TTC549 (cell line): ENCODE data around the gene ELAVL2.

ENCODE experiments used
- FAIRE-seq: peaks from 2 replicates; lab custom pipeline; 2012; peaks lifted over from hg19 to GRCh38; lab: Jason Lieb, UNC

Gene ELAVL2

DNA sequence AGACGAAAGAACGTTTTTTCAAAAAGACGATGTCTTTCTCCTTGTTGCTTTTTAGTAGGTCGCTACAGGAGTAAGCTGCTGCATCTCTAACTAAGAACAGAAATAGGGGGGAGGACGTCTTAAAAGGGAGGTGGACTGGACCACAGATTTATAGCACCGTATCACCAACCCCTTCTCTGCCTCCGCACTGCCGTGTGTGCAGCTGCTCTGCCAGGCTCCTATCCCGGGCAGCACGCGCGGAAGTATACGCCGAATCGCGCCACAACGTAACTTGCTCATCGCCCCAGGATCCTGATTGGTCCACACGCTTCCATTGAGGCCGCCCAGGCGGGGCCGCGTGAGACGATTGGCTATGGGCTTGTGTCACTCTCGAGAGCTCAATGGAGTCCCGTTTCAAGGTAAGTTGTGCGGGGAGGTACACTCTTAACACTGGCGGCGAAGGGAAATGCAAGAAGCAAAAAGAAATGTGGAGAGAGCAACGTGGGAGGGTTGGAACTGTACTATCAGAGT lies at the start of gene ELAVL2:
Gene ELAVL2, minus strand, starts transcription at position 121 of the 510 bp plus-strand sequence. CDS start 64,006 bp downstream, outside the sequence.
- FAIRE-seq: no peak

DNA sequence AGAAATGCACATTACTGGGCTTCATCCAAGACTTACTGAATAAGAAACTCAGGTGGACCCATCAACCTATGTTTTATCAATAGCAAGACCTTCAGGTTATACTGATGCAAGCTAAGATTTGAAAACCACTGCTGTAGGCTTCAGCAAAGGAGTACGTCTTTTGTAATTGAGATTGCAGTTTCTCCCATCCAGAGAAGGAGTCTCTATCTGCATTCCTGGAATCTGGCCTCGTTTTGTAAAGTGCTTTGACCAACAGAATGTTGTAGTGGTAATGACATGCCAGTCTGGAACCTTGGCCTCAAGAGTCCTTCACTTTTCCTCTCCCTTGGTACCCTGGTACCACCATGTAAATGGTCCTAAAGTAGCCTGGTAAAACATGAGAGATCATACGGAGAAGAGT lies 32.2 kb upstream of the ELAVL2 start:
- no peak for FAIRE-seq

DNA sequence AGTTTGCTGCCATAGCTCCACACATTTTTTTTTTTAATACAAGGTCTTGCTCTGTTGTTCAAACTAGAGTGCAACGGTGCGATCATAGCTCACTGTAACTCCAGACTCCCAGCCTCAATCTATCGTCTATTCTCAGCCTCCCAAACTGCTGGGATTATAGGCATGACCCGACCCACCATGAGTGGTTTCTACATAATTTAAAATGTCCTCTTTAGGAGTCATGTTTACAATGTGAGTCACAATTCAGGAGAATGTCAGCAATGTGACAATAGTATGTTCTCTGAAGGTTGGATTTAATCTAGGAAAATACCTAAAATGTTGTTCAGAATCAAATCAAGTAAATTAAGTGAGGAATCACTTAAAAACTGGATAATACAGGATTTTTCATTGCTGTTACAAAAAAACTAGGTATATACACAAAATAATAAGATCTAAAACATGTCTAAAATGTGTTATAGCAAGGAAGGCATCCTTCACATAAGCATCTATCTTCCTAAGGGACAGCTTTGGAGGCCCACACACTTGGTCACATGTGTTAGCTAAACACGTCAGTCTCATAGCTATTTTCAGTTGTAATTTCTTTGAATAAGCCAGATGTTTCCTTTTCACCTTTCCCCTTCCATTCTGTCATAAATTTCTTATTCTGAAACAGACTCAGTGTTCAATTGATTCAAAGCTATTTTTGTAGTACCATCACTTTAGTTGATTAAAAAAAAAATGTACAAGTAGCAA lies 30.0 kb upstream of the ELAVL2 start:
- FAIRE-seq: no peak

DNA sequence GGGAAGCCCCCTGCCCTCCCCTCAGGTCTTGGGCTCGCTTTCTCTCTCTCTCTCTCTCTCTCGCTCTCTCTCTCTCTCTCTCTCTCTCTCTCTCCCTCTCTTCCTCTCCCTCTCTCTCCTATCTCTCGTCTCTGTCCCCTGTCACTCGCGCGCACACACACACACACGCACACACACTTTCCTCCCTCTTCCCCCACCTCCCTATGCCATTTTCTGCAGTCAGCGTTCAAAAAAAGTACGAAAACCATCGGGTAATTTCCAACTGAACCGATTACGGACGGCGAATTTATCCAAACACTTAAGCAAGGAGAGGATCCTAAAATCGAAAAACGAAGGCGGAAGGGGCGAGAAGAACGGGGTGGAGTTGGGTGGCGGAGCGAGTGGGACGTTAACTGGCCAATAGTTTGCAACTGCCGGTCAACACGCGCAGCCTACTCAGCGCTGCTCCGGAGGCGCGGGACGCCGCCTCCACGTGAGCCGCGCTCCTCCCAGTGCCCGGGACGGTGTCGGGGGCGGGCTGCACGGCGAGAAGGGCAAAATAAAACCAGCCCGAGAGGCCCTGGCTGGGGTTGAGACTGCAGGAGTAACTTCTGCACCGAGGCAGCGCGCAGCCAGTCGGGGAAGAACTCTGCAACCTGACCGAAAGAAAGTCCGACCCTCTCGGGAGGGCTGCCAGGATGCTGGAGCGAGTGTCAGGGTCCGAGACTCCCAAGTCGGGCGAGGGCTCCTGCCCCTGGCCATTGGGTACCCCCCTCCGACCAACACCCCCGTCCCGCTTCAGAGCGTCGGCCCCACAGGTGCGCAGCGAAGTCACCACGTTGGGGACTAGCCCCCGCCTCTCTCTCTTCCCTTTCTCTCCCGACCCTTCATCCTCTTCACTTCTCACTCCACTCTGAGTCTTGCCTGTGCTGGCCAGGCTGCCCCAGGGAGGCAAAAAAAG lies 24.9 kb upstream of the ELAVL2 start:
- no peak for FAIRE-seq

DNA sequence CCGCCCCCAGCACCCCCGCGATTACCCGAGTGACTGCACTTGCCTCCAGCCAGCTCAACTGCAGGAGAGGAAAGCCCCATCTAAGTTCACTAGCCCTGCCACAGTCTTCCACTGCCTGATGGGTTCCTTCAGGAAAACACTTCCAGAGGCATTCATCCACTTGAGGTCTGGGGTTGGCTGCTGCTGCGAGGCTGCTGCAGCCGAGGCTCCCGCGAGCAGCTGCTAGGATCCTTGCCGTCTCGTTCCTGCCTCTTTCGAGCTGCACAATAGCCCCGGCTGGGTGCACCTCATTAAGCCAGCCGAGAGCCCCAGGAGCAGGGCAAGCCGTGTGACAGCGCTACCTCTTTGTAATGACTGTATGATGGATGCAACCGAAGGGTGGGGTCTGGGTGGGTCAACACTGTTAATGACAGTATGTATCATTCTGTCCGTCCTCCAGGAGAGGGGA lies 24.2 kb upstream of the ELAVL2 start:
- no peak for FAIRE-seq

DNA sequence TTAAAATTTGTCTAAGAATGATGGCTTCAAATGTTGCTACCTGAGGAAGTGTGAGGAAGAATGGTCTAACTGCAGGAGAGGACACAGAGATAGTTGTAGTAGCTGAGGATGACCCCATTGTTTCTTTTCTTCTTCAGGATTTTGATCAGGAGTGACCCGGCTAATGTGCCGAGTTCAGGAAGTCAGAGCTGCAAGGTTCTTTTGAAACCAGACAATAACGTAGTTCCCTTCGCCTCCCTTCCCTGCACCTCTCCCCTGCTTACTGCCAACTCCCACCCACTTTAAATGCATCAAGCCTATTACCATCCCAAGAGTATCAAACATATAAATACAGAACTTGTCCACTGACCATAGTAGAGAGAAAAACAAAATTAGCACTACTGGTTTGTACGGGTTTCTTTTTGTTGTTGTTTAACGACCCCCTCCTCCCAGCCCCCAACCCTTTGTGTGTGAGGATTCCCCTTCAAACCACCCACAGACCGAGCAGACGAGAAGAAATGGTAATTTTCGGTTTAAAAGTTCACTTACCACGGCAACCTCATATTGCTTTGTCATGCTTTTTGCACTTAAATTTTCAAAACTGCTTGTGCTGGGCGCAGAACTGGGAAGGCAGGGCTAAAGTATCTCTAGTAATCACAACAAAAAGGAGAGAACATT lies 23.5 kb upstream of the ELAVL2 start:
- no peak for FAIRE-seq

DNA sequence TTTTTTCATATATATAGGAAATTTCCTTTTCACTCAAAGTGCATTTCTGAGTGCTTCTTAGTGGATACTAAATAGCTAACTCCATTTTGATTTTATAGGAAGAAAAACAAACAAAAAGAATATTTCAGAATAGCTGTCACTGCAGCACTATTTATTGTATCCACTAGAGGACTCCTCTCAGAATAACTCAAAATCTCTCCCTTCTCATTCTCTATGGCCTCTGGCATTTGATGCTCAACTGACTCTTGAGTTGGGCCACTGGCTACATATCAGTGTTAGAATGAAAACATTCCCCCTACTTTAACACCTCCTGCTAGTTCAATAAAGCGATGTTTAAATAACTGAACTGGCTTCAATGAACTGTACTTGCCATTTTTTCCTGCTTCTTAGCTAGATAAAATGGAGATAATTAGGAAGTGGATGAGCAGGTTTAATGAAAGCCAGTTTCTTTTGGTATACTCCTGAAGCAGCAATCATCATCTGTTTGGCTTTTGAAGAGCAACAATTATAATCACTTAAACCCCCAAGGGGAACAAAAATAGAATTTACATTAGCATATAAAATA lies 16.6 kb upstream of the ELAVL2 start:
- FAIRE-seq: no peak

DNA sequence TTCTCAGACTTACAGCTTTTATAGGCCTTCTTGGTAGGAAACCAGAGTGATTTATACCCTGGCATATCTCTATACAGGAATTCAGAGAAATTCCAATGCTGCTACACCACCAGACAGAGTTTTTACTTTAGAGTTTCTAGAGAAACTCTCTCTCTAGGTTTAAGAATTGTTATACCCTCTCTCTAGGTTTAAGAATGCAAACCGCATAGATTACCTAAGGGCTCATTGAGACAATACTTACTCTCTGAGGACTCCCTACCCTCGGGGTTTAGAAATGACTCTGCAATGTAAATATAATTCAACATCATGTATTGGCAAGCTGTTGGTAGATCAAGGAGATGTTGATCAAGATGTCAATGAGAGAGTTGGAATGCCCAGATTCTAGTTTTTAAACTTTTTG lies 15.3 kb upstream of the ELAVL2 start:
- no peak for FAIRE-seq

DNA sequence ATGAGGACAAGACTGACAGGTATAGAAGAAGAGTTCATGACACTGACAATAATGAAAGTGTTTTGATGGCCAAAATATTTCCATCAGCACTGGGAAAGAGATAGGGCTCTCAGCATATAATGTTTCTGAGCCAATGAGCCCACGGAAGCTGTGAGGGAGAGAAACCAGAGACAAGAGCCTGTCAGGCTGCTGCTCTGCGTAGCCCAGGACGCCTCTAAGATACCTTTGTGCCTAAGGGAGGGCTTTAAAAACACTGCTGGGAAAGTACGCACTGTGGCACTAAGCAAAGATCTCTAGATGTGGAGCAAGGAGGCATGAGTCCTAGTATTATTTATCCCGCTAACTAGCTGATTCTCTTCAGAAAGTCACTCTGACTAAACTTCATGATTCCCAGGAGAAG lies 11.0 kb upstream of the ELAVL2 start:
- no peak for FAIRE-seq

DNA sequence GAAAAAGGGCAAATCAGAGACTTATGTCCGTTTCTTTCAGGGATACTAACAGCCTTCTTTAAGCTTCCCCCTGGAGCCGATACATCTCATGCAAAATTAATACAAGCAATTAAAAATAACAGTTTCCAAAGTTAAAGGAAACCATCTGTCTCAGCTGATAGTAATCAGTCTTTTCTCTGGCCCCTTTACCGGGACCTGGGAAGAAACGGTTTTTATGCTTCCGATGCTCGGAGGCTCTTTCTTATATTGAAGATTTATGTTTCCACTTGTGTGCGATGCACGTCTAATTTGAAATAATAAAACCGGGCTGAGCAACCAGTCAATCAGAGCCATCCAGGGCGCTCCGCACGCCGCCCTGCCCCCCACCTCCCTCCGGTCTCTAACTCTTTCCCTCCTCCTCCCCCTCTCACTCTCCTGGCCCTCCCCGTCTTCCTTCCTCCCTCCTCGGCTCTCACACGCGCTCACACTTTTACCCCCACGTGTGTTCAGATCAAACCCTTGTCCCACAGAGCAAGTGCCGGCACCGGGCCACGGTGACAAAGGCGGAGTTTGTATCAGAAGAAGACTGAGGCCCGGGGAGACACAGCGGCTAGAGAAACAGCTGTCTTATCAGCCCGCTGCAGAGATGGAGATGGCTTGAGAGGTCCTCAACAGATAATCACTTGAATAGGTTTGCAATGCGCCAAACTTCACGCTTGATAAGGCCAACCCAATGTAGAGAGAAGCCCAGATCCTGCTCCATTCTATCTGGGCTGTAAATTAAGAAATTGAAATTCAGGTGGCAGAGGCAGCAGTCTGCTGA lies 5.1 kb upstream of the ELAVL2 start:
- FAIRE-seq: no peak

DNA sequence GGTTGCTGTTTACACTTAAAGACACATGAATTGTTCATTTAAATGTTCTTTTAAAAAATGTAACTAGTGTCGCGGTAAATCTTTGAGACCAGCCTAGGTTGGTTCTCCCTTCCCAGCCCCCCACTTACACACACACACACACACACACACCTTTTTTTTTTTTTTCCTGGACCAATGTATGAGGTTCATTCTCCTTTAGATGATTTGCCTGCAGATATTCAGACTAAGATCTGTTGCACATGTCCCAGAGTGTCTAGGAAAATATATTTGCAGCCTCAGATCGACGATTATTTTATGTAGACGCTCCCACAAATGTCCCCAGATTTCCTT lies 4.4 kb upstream of the ELAVL2 start:
- no peak for FAIRE-seq

DNA sequence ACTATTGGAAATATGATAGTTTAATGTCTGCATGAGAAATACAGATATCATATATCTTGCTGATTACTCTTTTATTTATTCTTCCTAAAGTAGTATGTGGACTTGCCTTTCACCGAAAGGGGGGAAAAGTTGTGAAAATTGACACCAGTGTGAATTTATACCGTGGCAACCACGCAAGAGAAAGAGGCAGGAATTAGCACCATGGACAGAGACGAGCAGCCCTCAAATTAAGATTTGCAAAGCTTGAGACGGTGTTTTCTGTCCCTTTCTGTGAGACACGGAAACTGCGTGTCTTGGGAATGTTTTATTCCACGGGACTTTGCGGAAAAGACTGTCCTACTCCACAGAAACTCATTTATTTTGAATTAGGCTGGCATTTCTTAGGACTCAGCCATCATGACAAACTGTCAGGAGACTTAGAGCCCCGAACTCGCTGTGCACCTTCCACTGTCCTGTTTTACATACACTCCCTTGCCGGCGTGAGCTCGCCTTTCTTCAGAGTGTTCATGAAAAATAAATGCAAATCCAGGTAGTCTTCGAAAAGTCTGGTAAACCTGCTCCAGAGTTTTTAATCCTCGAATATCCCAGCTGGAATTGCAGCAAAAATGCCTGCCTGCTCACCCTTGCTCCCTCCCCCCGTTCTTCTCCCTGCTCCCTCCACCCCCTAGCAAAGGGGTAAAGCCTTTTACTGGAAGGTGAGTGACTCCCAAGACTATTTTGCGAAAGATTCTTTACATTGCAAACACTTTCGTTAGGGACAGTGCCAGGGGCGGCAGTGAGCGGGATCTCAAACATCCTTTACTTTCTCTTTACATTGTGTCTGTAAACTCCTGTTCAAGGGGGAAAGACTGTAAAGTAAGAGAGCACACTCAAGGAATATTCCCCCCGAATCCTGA lies 3.8 kb upstream of the ELAVL2 start:
- FAIRE-seq: no peak

DNA sequence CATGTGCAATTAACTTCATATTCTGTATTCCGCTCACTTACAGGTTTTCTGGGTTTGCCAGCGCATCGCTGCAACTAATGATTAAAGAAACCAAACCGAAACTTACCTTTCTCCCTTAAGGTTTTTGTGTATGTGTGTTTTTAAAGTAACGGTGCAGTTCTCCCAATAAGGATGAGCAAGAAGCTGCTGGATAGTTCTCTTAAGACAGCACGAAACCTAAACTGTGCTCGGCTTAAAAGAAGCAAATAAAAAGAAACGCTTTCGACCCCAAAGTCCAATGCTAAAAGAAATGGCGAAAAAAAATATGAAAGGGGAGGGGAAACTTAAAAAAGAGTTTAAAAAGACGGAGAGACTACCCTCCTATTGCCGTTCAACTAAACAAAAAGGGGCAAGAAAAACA lies 340 bp downstream of the ELAVL2 start:
- FAIRE-seq: no peak

DNA sequence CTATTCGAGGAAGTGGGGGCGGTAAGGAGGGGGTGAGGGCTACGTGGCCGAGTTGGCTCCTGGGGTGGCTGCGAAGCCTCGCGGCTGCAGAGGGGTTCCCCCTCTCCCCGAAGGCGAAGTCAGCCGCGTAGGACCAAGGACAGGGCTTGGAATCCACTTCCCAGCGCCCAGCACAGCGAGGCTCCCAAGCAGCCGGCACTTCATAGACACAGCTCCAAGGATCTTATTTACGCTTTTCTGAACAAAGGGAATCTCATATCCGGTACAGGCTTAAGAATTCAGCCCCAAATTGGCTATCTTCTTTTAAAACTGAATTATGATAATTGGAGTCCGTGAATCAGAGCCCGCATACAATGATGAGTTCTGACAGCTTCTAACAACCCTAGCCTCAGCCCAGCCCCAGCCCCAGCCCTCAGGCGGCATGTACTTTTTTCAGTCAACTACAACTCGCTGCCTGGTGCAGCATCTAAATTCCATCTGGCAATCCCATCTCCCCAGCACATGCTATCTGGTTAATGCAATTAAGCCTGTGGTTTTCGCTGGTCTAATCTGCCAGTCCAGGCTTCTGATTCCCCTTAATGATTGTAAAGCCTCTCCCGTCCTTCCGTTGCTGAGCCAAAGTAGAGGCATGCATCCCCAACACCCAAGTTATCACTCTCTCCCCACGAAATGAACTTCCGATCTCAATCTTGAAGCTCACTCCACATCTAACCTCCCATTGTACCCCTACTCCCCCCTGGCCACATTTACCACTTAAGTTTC lies 1.0 kb downstream of the ELAVL2 start:
- FAIRE-seq: no peak

DNA sequence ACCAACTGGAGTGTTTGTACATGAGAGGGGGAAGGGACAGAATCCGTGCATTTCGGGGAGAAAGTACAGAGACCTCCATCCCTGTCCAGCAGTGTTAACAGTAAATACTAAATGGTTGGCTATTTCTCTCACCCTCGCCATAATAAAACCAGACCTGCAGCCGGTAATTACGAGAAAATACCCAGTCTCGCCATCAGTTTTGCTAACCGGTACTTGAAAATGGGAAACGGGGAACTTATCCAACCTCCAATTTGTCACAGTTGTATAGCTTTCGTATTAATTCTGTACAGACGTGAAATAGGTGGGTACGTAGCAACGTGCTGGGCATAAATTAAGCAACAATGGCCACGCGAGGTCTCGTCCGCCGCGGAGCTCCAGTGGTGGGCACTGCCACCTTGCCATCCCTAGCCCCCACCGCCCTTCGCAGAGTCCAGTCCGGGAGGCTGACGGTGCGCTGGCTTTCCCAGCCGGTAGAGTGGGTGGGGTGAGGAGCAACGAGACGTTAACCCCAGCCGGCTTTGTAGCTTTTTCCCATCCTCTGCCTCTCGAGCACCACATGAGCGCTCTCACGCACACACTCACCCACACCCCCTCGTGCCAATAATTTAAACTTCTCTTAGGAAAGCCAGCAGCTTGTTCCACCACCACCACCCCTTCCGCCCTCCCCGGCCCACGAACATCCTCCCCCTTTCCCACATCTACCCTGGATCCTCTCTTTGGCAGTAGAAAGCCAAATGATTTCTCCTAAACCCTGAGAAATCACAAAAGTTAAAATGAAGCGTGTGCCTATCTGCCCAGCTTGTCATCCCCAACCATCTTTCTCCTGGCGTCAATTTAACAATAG lies 1.8 kb downstream of the ELAVL2 start:
- no peak for FAIRE-seq

DNA sequence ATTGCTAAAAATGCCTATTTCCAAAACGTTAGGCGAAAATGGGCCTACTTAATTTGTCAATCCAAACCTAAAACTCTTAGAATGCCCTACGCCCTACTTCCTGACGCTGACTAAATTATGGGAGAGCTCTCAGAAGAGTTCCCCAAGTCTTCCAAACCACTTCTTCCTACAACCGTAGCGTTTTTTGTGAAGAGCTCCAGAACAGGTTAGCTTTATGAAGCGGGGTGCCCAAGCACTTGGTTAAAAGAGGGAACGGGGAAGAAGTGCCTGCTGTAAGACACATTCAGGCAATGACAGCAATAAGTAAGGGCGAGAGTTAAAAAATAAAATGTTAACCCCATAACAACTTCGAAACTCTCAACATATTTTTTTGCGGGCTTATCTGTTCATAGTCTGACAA lies 2.8 kb downstream of the ELAVL2 start:
- no peak for FAIRE-seq

DNA sequence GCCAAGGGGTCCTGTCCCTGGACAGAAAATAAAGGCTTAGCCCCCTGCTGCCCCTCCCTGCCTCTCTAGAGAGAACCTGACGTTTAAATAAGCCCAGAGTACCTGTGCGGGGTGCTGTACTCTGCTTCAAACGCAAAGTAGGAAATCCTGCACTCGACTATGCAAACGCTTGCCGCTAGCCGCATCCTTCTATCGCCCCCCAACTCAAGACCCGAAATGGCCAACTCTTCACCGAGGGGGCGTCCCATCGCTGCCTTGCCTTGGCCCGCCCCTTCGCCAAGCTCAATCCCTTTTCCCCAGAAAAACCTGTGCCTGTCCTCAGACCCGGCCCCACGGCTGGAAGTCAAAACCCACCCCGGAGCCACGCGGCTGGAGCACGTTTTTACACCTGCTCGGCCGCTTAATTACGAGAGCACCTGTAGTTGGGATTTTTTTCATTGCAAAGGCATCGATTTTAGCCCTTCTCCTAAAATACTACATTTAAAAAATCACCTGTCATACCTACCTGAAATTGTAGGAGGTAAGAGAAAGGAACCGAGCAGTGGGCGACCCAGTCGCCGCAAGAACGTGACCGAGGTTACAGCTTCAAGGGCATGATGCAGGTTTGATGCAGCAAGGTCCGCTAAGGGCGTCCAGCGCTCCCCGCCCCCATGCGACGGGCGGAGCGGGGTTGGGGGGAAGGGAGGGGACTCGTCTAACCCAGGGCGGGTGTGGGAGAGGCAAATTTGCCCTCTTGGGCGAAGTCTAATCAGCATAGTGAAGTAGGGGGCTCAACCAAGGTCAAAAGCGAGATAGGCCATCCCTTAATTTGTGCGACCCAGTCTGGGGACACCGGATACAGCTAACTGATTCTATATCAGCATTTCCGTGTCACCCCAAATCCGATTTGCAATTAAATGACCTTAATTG lies 3.5 kb downstream of the ELAVL2 start:
- no peak for FAIRE-seq
